Mesenchymal stem cell (in vitro differentiated cells and primary cell): Measurements from ENCODE around the gene VENTX.

Experiments
- DNase-seq: peaks from one replicate; pipeline ENCODE4 v3.0.0-alpha.2; 2013
- H2AFZ ChIP-seq: one replicate; pipeline ENCODE4 v1.6.1; 2013; ENCODE audit warnings: low read depth, mild to moderate bottlenecking, control low read depth, inconsistent platforms, low read length, moderate library complexity
- H2AK5ac ChIP-seq: 2 replicates; pipeline ENCODE4 v1.6.1; 2013; ENCODE audit warnings: low read length, moderate library complexity, mild to moderate bottlenecking, inconsistent platforms; ENCODE audit not compliant: severe bottlenecking
- H2BK120ac ChIP-seq: one replicate; pipeline ENCODE4 v1.6.1; 2013; ENCODE audit warnings: low read depth, mild to moderate bottlenecking, inconsistent platforms, low read length, moderate library complexity
- H2BK12ac ChIP-seq, 2 experiments: one replicate each; pipeline ENCODE4 v1.6.1; 2013; ENCODE audit warnings: inconsistent platforms in 2 of 2, low read length in 2 of 2, mild to moderate bottlenecking in 2 of 2, moderate library complexity in 2 of 2, control low read depth in 1 of 2
- H2BK15ac ChIP-seq: one replicate; pipeline ENCODE4 v1.6.1; 2013; ENCODE audit warnings: mild to moderate bottlenecking, low read depth, inconsistent platforms; ENCODE audit not compliant: poor library complexity, severe bottlenecking
- H2BK5ac ChIP-seq: 2 replicates; pipeline ENCODE4 v1.6.1; 2013; ENCODE audit warnings: low read depth, mild to moderate bottlenecking, low read length, control low read depth, inconsistent platforms; ENCODE audit not compliant: poor library complexity, severe bottlenecking
- H3K14ac ChIP-seq, 2 experiments: one replicate each; pipeline ENCODE4 v1.6.1; 2013; ENCODE audit warnings: inconsistent platforms in 2 of 2, low read length in 2 of 2, control low read depth in 1 of 2, mild to moderate bottlenecking in 1 of 2, moderate library complexity in 1 of 2
- H3K18ac ChIP-seq, 2 experiments: one replicate each; pipeline ENCODE4 v1.6.1; 2013; ENCODE audit warnings: inconsistent platforms in 2 of 2, low read length in 2 of 2, control low read depth in 1 of 2, low read depth in 1 of 2, mild to moderate bottlenecking in 1 of 2
- H3K23ac ChIP-seq, 2 experiments: one replicate each; pipeline ENCODE4 v1.6.1; 2013; ENCODE audit warnings: inconsistent platforms in 2 of 2, low read length in 2 of 2, mild to moderate bottlenecking in 2 of 2, moderate library complexity in 2 of 2, control low read depth in 1 of 2
- H3K27ac ChIP-seq: 2 replicates; pipeline ENCODE4 v1.5.1; 2013; ENCODE audit warnings: mild to moderate bottlenecking, moderate library complexity, low read length, control low read depth, inconsistent platforms; ENCODE audit not compliant: poor library complexity, severe bottlenecking
- H3K27me3 ChIP-seq, 2 experiments: 2 replicates each; pipeline versions ENCODE4 v1.6.1 to v1.7.0; 2013; ENCODE audit warnings: low read length in 2 of 2, mild to moderate bottlenecking in 2 of 2, moderate library complexity in 2 of 2, control low read depth in 1 of 2, inconsistent platforms in 1 of 2; ENCODE audit not compliant: control insufficient read depth in 1 of 2, insufficient read depth in 1 of 2
- H3K36me3 ChIP-seq, 2 experiments: 2 replicates each; pipeline versions ENCODE4 v1.6.1 to v1.7.0; 2013; ENCODE audit warnings: low read length in 2 of 2, control low read depth in 1 of 2, inconsistent platforms in 1 of 2, low read depth in 1 of 2, mild to moderate bottlenecking in 1 of 2; ENCODE audit not compliant: insufficient read depth in 2 of 2, control insufficient read depth in 1 of 2
- H3K4ac ChIP-seq, 2 experiments: one replicate each; pipeline ENCODE4 v1.6.1; 2013; ENCODE audit warnings: inconsistent platforms in 2 of 2, low read length in 2 of 2, mild to moderate bottlenecking in 2 of 2, moderate library complexity in 2 of 2, control low read depth in 1 of 2, low read depth in 1 of 2
- H3K4me1 ChIP-seq: 2 replicates; pipeline ENCODE4 v1.6.1; 2013; ENCODE audit warnings: low read depth, low read length, control low read depth; ENCODE audit not compliant: control insufficient read depth, insufficient read depth
- H3K4me2 ChIP-seq: 2 replicates; pipeline ENCODE4 v1.6.1; 2013; ENCODE audit warnings: low read length, mild to moderate bottlenecking, inconsistent platforms; ENCODE audit not compliant: poor library complexity, severe bottlenecking
- H3K4me3 ChIP-seq, 2 experiments: 2 replicates each; pipeline versions ENCODE4 v1.5.1 to v1.7.0; 2013; ENCODE audit warnings: low read length in 2 of 2, mild to moderate bottlenecking in 2 of 2, control low read depth in 1 of 2, low read depth in 1 of 2; ENCODE audit not compliant: insufficient read depth in 1 of 2
- H3K79me1 ChIP-seq: replicated peaks from 2 replicates; pipeline ENCODE4 v1.6.1; 2013; ENCODE audit warnings: mild to moderate bottlenecking, control low read depth, low read length, inconsistent platforms; ENCODE audit not compliant: poor library complexity, severe bottlenecking
- H3K9ac ChIP-seq: 2 replicates; pipeline ENCODE4 v1.7.0; 2013; ENCODE audit warnings: mild to moderate bottlenecking, low read length, moderate library complexity
- H3K9me3 ChIP-seq: 2 replicates; pipeline ENCODE4 v1.7.0; 2013; ENCODE audit warnings: mild to moderate bottlenecking, low read length; ENCODE audit not compliant: control insufficient read depth
- H4K8ac ChIP-seq: one replicate; pipeline ENCODE4 v1.6.1; 2013; ENCODE audit warnings: inconsistent platforms, mild to moderate bottlenecking, low read length, moderate library complexity
- H4K91ac ChIP-seq: one replicate; pipeline ENCODE4 v1.6.1; 2013; ENCODE audit warnings: mild to moderate bottlenecking, low read length, inconsistent platforms
- WGBS: methylation state at CpG from one replicate; pipeline ENCODE4 v1.1.7; 2013; ENCODE audit warnings: mixed read lengths; 5-methylcytosine and 5-hydroxymethylcytosine counted together

The VENTX gene

GRCh38 chr10:133189726-133190125, 47.9 kb upstream of the VENTX start:
- no peaks in the 10 kb centered on the region for H3K79me1 ChIP-seq
- no peak overlapping the region for H3K14ac ChIP-seq
- H3K27ac ChIP-seq = no peak overlapping the region
- H3K27me3 ChIP-seq = peaks cover 0 to 32% of the 10 kb centered on the region in 2 experiments
- H4K91ac ChIP-seq = no peak overlapping the region
- no peak overlapping the region for H2BK5ac ChIP-seq
- no peak overlapping the region for H2BK120ac ChIP-seq
- H3K9me3 ChIP-seq = peaks cover 7% of the 10 kb centered on the region
- H3K4me1 ChIP-seq = peaks cover 2% of the 10 kb centered on the region
- H3K4me3 ChIP-seq = no peak overlapping the region
- H3K4me2 ChIP-seq = no peak overlapping the region
- H2AK5ac ChIP-seq = no peak overlapping the region
- 94% methylated on average over 11 of the region's 14 CpGs for WGBS
- no peak overlapping the region for H2BK12ac ChIP-seq
- DNase-seq = no peak
- no peak overlapping the region for H3K18ac ChIP-seq
- H2BK15ac ChIP-seq = no peak overlapping the region
- no peak overlapping the region for H2AFZ ChIP-seq
- no peak overlapping the region for H4K8ac ChIP-seq
- H3K36me3 ChIP-seq = no peaks in the 10 kb centered on the region
- no peak overlapping the region for H3K23ac ChIP-seq
- H3K9ac ChIP-seq = no peak overlapping the region
- H3K4ac ChIP-seq = no peak overlapping the region

GRCh38 chr10:133190225-133190624, 47.4 kb upstream of the VENTX start:
- WGBS = 94% methylated on average over 10 of the region's 10 CpGs
- H3K9me3 ChIP-seq = peaks cover 7% of the 10 kb centered on the region
- no peaks in the 10 kb centered on the region for H3K36me3 ChIP-seq
- no peak overlapping the region for H2BK5ac ChIP-seq
- H3K18ac ChIP-seq = no peak overlapping the region
- no peak overlapping the region for H3K4ac ChIP-seq
- H2BK15ac ChIP-seq = no peak overlapping the region
- no peak overlapping the region for H3K9ac ChIP-seq
- peaks cover 0 to 32% of the 10 kb centered on the region in 2 experiments for H3K27me3 ChIP-seq
- no peak overlapping the region for H3K23ac ChIP-seq
- no peak overlapping the region for H2BK120ac ChIP-seq
- no peak overlapping the region for H4K91ac ChIP-seq
- H3K79me1 ChIP-seq = no peaks in the 10 kb centered on the region
- no peak overlapping the region for H2BK12ac ChIP-seq
- no peak overlapping the region for H2AK5ac ChIP-seq
- no peak overlapping the region for H4K8ac ChIP-seq
- no peak overlapping the region for H3K14ac ChIP-seq
- H3K4me2 ChIP-seq = no peak overlapping the region
- H3K27ac ChIP-seq = no peak overlapping the region
- H3K4me1 ChIP-seq = peaks cover 2% of the 10 kb centered on the region
- DNase-seq = no peak
- H3K4me3 ChIP-seq = no peak overlapping the region
- no peak overlapping the region for H2AFZ ChIP-seq

DNA sequence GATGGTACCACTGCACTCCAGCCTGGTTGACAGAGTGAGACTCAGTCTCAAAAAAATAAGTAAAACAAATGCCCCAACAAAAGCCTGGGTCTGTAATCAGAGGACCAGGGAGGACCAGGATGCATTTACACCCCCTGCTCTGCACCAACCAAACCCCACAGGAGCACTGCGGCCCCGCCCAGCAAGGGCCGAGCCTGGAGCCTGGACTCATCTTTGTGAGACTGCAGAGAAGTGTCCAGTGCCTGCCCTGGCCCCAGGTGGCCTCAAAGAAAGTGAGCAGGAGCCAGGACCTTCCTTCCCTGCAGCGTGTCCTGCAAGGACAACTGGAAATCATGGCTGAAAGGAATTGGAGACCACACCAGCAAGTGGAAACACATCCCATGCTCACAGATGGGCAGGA, 46.0 kb upstream of the VENTX start:
- no peak overlapping the region for H3K4me2 ChIP-seq

GRCh38 chr10:133194151-133194550, 43.5 kb upstream of the VENTX start:
- no peaks in the 10 kb centered on the region for H3K36me3 ChIP-seq
- no peak overlapping the region for H3K4me2 ChIP-seq
- no peak overlapping the region for H3K4ac ChIP-seq
- H3K23ac ChIP-seq = no peak overlapping the region
- no peak overlapping the region for H2BK5ac ChIP-seq
- no peak overlapping the region for H2AK5ac ChIP-seq
- H3K27me3 ChIP-seq = peaks cover 0 to 16% of the 10 kb centered on the region in 2 experiments
- no peak overlapping the region for H4K91ac ChIP-seq
- no peak overlapping the region for H3K9ac ChIP-seq
- H2BK120ac ChIP-seq = no peak overlapping the region
- H3K14ac ChIP-seq = no peak overlapping the region
- no peak overlapping the region for H3K4me3 ChIP-seq
- H2BK12ac ChIP-seq = no peak overlapping the region
- DNase-seq = no peak
- no peak overlapping the region for H3K27ac ChIP-seq
- H2AFZ ChIP-seq = no peak overlapping the region
- peaks cover 3% of the 10 kb centered on the region for H3K4me1 ChIP-seq
- H3K79me1 ChIP-seq = no peaks in the 10 kb centered on the region
- H3K18ac ChIP-seq = no peak overlapping the region
- no peak overlapping the region for H2BK15ac ChIP-seq
- WGBS = 94% methylated on average over 3 of the region's 4 CpGs
- H3K9me3 ChIP-seq = peaks cover 7% of the 10 kb centered on the region
- H4K8ac ChIP-seq = no peak overlapping the region

More for the DNA sequence above, 46.0 kb upstream of the VENTX start:
- H2BK12ac ChIP-seq = no peak overlapping the region
- no peak overlapping the region for H4K8ac ChIP-seq
- no peak overlapping the region for H3K18ac ChIP-seq
- no peak overlapping the region for H3K14ac ChIP-seq
- no peak for DNase-seq
- no peak overlapping the region for H3K4ac ChIP-seq
- H3K79me1 ChIP-seq = no peaks in the 10 kb centered on the region
- no peak overlapping the region for H3K23ac ChIP-seq
- H2AK5ac ChIP-seq = no peak overlapping the region
- H3K4me3 ChIP-seq = no peak overlapping the region
- H3K36me3 ChIP-seq = no peaks in the 10 kb centered on the region
- no peak overlapping the region for H2BK5ac ChIP-seq
- H4K91ac ChIP-seq = no peak overlapping the region
- no peak overlapping the region for H2AFZ ChIP-seq
- H3K27ac ChIP-seq = no peak overlapping the region
- H3K9me3 ChIP-seq = peaks cover 7% of the 10 kb centered on the region
- H2BK120ac ChIP-seq = no peak overlapping the region
- WGBS = 77% methylated on average over 4 of the region's 4 CpGs
- H3K9ac ChIP-seq = no peak overlapping the region
- H2BK15ac ChIP-seq = no peak overlapping the region
- peaks cover 3% of the 10 kb centered on the region for H3K4me1 ChIP-seq
- peaks cover 0 to 25% of the 10 kb centered on the region in 2 experiments for H3K27me3 ChIP-seq
